GM18909 (cell line): Measurements from ENCODE around the gene MYO5B.

Source experiments
- ATAC-seq: cut with Tn5 transposase; IDR thresholded peaks from one replicate; pipeline ENCODE4 v1.9.1; 2021; ENCODE audit warnings: mild to moderate bottlenecking; ENCODE audit not compliant: unreplicated experiment, poor library complexity

Gene MYO5B

GRCh38 chr18:50155406-50155805 lies 39.5 kb downstream of the MYO5B start:
- no peak for ATAC-seq

- no peak for ATAC-seq
Observed at GRCh38 chr18:50154420-50154819, 40.5 kb downstream of the MYO5B start.

- ATAC-seq: no peak
Observed at GRCh38 chr18:50152900-50153299, 42.0 kb downstream of the MYO5B start.

- no peak for ATAC-seq
Observed at GRCh38 chr18:50151926-50152325, 43.0 kb downstream of the MYO5B start.

- no peak for ATAC-seq
Observed at GRCh38 chr18:50144540-50144939, 50.4 kb downstream of the MYO5B start.

GRCh38 chr18:50143886-50144285 lies 51.1 kb downstream of the MYO5B start:
- ATAC-seq: no peak

- no peak for ATAC-seq
Observed at GRCh38 chr18:50143294-50143693, 51.7 kb downstream of the MYO5B start.

GRCh38 chr18:50142441-50143120 lies 52.4 kb downstream of the MYO5B start:
- no peak for ATAC-seq

- no peak for ATAC-seq
Observed at GRCh38 chr18:50138181-50139064, 56.5 kb downstream of the MYO5B start.

GRCh38 chr18:50135903-50136302 lies 59.0 kb downstream of the MYO5B start:
- ATAC-seq: no peak

GRCh38 chr18:50133526-50133925 lies 61.4 kb downstream of the MYO5B start:
- no peak for ATAC-seq

- ATAC-seq: no peak
Observed at GRCh38 chr18:50131591-50131990, 63.4 kb downstream of the MYO5B start.

GRCh38 chr18:50128506-50129271 lies 66.3 kb downstream of the MYO5B start:
- no peak for ATAC-seq

- no peak for ATAC-seq
Observed at GRCh38 chr18:50127516-50128210, 67.3 kb downstream of the MYO5B start.

- no peak for ATAC-seq
Observed at GRCh38 chr18:50126471-50126870, 68.5 kb downstream of the MYO5B start.

GRCh38 chr18:50125456-50125855 lies 69.5 kb downstream of the MYO5B start:
- ATAC-seq: no peak

GRCh38 chr18:50119296-50119695 lies 75.7 kb downstream of the MYO5B start:
- ATAC-seq: no peak

- ATAC-seq: no peak
Observed at GRCh38 chr18:50117863-50118262, 77.1 kb downstream of the MYO5B start.

- no peak for ATAC-seq
Observed at GRCh38 chr18:50115095-50115494, 79.9 kb downstream of the MYO5B start.

GRCh38 chr18:50114448-50114847 lies 80.5 kb downstream of the MYO5B start:
- no peak for ATAC-seq
